Activated T-helper 9 cell treated with anti-CD3 and anti-CD28 coated beads, Interleukin-2, amount 50 U/mL, for 16 hours (primary cell): Measurements from ENCODE around the gene MED13.
A peak's percentile ranks its signal among the peaks of the same experiment; 100 is the strongest.
"Not testable (repeated sequence)": the region's sequence is repeated elsewhere in the genome, so short reads cannot be mapped to it uniquely, and the experiment has no call there.

Experiments used
- DNase-seq: peaks from one replicate; pipeline ENCODE4 v3.0.0-alpha.2; 2020; ENCODE audit warnings: low read depth

Gene MED13

GRCh38 chr17:61908292-61909037, 156.6 kb downstream of the MED13 start:
- DNase-seq, result no peak

- no peak for DNase-seq
Measured at GRCh38 chr17:61907361-61907760, 157.7 kb downstream of the MED13 start.

- peak; percentile 3 for DNase-seq
Measured at GRCh38 chr17:61904094-61904710, 160.9 kb downstream of the MED13 start.

- DNase-seq, result no peak
Measured at GRCh38 chr17:61903251-61903650, 161.8 kb downstream of the MED13 start.

GRCh38 chr17:61897548-61898180, 167.4 kb downstream of the MED13 start:
- DNase-seq, result no peak

- DNase-seq, result no peak
Measured at GRCh38 chr17:61895391-61895790, 169.7 kb downstream of the MED13 start.

- not testable (repeated sequence) for DNase-seq
Measured at GRCh38 chr17:61894310-61894709, 170.8 kb downstream of the MED13 start.
